SU-DHL-6 (cell line): ENCODE results near the gene SFSWAP.

Source experiments
- EZH2phosphoT487 ChIP-seq: fragments of 200-600 bp; sonication (generic), shearing (Covaris generic); conservative IDR thresholded peaks from 2 replicates; pipeline ENCODE4 v1.6.1; 2018; ENCODE audit warnings: mild to moderate bottlenecking, antibody characterized with exemption, low read length, moderate library complexity, mixed read lengths
- TF ChIP-seq, protein P1 (sequence below): fragments of 200-600 bp; sonication (generic); IDR thresholded peaks from one replicate; pipeline ENCODE4 v1.5.1; 2017; ENCODE audit warnings: antibody characterized with exemption, mild to moderate bottlenecking, low read length, moderate library complexity; ENCODE audit not compliant: insufficient read depth, poor library complexity, severe bottlenecking

- TF ChIP-seq, protein P1, sequence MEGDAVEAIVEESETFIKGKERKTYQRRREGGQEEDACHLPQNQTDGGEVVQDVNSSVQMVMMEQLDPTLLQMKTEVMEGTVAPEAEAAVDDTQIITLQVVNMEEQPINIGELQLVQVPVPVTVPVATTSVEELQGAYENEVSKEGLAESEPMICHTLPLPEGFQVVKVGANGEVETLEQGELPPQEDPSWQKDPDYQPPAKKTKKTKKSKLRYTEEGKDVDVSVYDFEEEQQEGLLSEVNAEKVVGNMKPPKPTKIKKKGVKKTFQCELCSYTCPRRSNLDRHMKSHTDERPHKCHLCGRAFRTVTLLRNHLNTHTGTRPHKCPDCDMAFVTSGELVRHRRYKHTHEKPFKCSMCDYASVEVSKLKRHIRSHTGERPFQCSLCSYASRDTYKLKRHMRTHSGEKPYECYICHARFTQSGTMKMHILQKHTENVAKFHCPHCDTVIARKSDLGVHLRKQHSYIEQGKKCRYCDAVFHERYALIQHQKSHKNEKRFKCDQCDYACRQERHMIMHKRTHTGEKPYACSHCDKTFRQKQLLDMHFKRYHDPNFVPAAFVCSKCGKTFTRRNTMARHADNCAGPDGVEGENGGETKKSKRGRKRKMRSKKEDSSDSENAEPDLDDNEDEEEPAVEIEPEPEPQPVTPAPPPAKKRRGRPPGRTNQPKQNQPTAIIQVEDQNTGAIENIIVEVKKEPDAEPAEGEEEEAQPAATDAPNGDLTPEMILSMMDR: no peak
- no peak for TF ChIP-seq EZH2phosphoT487
Measured at GRCh38 chr12:131698286-131698685, 12.6 kb upstream of the SFSWAP start.
